SK-N-SH (cell line): ENCODE data around the gene TEX101. TPM values are rescaled to one million over a fixed set of nuclear protein-coding genes. Genes with fewer than 3 reads are reported as not detected.
A peak's percentile ranks its signal among the peaks of the same experiment; 100 is the strongest.
"Not testable (repeated sequence)": the region's sequence is repeated elsewhere in the genome, so short reads cannot be mapped to it uniquely, and the experiment has no call there.

Experiments
- CTCF ChIA-PET: fragments of 300-600, 350-600 bp; formaldehyde crosslinking; extraction: SDS; loops from one replicate; lab custom pipeline; 2021; lab: Yijun Ruan, JAX
- POLR2A ChIA-PET: fragments of 350-600 bp; sonication (Branson Sonifier 250); formaldehyde crosslinking; extraction: SDS; loops from one replicate; lab custom pipeline; 2020; ENCODE audit warnings: antibody characterized with exemption, inconsistent platforms; lab: Yijun Ruan, JAX
- DNase-seq: peaks from one replicate; pipeline ENCODE4 v3.0.0; 2012
- H2AFZ ChIP-seq: fragments of 200-600 bp; sonication (generic); 2 replicates; pipeline ENCODE4 v1.8.1; 2016; ENCODE audit warnings: antibody characterized with exemption, mild to moderate bottlenecking, low read depth
- H3F3A ChIP-seq: fragments of 200-600 bp; sonication (generic); replicated peaks from 2 replicates; pipeline ENCODE3; 2016; ENCODE audit warnings: antibody characterized with exemption, mild to moderate bottlenecking; ENCODE audit not compliant: insufficient read depth
- H3K27ac ChIP-seq, 2 experiments: fragments of 200-500 bp in 1 of 2; fragments of 200-600 bp in 1 of 2; sonication (Bioruptor generic) in 1 of 2; sonication (generic), shearing (Covaris generic) in 1 of 2; 2 replicates each; pipeline versions ENCODE4 v1.5.1 to v1.6.1; 2014 to 2016; ENCODE audit warnings: low read depth in 2 of 2, inconsistent platforms in 1 of 2, low read length in 1 of 2, mild to moderate bottlenecking in 1 of 2, mixed read lengths in 1 of 2
- H3K27me3 ChIP-seq: fragments of 200-600 bp; sonication (generic), shearing (Covaris generic); 2 replicates; pipeline ENCODE4 v1.6.1; 2016; ENCODE audit warnings: mixed run types; ENCODE audit not compliant: insufficient read depth
- H3K36me3 ChIP-seq, 2 experiments: fragments of 200-500 bp in 1 of 2; fragments of 200-600 bp in 1 of 2; sonication (Bioruptor generic) in 1 of 2; sonication (generic) in 1 of 2; replicated peaks in 1 of 2; 2 replicates each; pipeline versions ENCODE3 to v1.5.1; 2014 to 2016; ENCODE audit warnings: low read length in 1 of 2, mild to moderate bottlenecking in 1 of 2; ENCODE audit not compliant: insufficient read depth in 2 of 2, control insufficient read depth in 1 of 2
- H3K4me1 ChIP-seq, 2 experiments: fragments of 200-500 bp in 1 of 2; fragments of 200-600 bp in 1 of 2; sonication (Bioruptor generic) in 1 of 2; sonication (generic), shearing (Covaris generic) in 1 of 2; 2 replicates each; pipeline versions ENCODE4 v1.5.1 to v1.6.1; 2014 to 2016; ENCODE audit warnings: low read depth in 1 of 2, low read length in 1 of 2, mixed run types in 1 of 2; ENCODE audit not compliant: insufficient read depth in 2 of 2, control insufficient read depth in 1 of 2
- H3K4me2 ChIP-seq: fragments of 200-600 bp; sonication (generic), shearing (Covaris generic); 2 replicates; pipeline ENCODE4 v1.6.1; 2017; ENCODE audit warnings: mixed run types
- H3K4me3 ChIP-seq, 2 experiments: fragments of 200-500 bp in 1 of 2; fragments of 200-600 bp in 1 of 2; sonication (Bioruptor generic) in 1 of 2; sonication (generic), shearing (Covaris generic) in 1 of 2; 2 replicates each; pipeline versions ENCODE4 v1.5.1 to v1.8.1; 2014 to 2016; ENCODE audit warnings: low read depth in 2 of 2, inconsistent platforms in 1 of 2, low read length in 1 of 2, mild to moderate bottlenecking in 1 of 2, mixed read lengths in 1 of 2, moderate library complexity in 1 of 2
- H3K79me2 ChIP-seq: fragments of 200-600 bp; sonication (generic); 2 replicates; pipeline ENCODE4 v1.8.1; 2017; ENCODE audit warnings: mild to moderate bottlenecking; ENCODE audit not compliant: insufficient read depth
- H3K9ac ChIP-seq: fragments of 200-600 bp; sonication (generic); 2 replicates; pipeline ENCODE4 v1.6.1; 2017; ENCODE audit warnings: mixed run types
- H3K9me2 ChIP-seq: fragments of 200-600 bp; sonication (generic); 2 replicates; pipeline ENCODE4 v1.6.1; 2017; ENCODE audit warnings: mixed run types
- H3K9me3 ChIP-seq: fragments of 200-600 bp; sonication (generic); 2 replicates; pipeline ENCODE4 v1.6.1; 2017; ENCODE audit warnings: mixed run types, mild to moderate bottlenecking, moderate library complexity
- H4K20me1 ChIP-seq: fragments of 200-600 bp; sonication (generic); 2 replicates; pipeline ENCODE4 v1.6.1; 2017; ENCODE audit warnings: mild to moderate bottlenecking, mixed run types; ENCODE audit not compliant: insufficient read depth
- ELF1 ChIP-seq: IDR thresholded peaks from 2 replicates; pipeline ENCODE4 v1.4.0; 2012
- FOSL2 ChIP-seq: IDR thresholded peaks from 2 replicates; pipeline ENCODE4 v1.4.0; 2012; ENCODE audit warnings: low read depth, mild to moderate bottlenecking, moderate library complexity, borderline replicate concordance
- MXI1 ChIP-seq: IDR thresholded peaks from 2 replicates; pipeline ENCODE4 v1.6.1; 2012; ENCODE audit warnings: mild to moderate bottlenecking, low read depth, low read length, improper control_type of control experiment
- POLR2AphosphoS5 ChIP-seq: IDR thresholded peaks from 2 replicates; pipeline ENCODE4 v1.6.1; 2012; ENCODE audit warnings: low read depth, low read length
- SIN3A ChIP-seq: IDR thresholded peaks from 2 replicates; pipeline ENCODE4 v1.6.1; 2012; ENCODE audit warnings: low read depth, mild to moderate bottlenecking, low read length, moderate library complexity, borderline replicate concordance
- SMC3 ChIP-seq: IDR thresholded peaks from 2 replicates; pipeline ENCODE4 v1.6.1; 2012; ENCODE audit warnings: low read depth, low read length, improper control_type of control experiment
- TCF12 ChIP-seq: IDR thresholded peaks from 2 replicates; pipeline ENCODE4 v1.4.0; 2012
- WGBS: methylation state at CpG from one replicate; pipeline ENCODE4 v1.1.6; 2017; ENCODE audit warnings: low lambda C conversion rate; 5-methylcytosine and 5-hydroxymethylcytosine counted together
- polyA plus RNA-seq, 3 experiments: library from polyadenylated mRNA; depleted of rRNA; stranded (reverse); fragments of >200 nt; gene quantifications; 2 replicates each; pipeline ENCODE4 v1.2.3, GENCODE V29; 2012
- TF ChIP-seq, protein P1 (sequence below): IDR thresholded peaks from 2 replicates; pipeline ENCODE4 v1.4.0; 2012; ENCODE audit warnings: low read depth
- TF ChIP-seq, protein P2 (sequence below): fragments of 200-600 bp; sonication (generic); IDR thresholded peaks from 2 replicates; pipeline ENCODE4 v1.6.1; 2017; ENCODE audit warnings: antibody characterized with exemption, mild to moderate bottlenecking, moderate library complexity
- TF ChIP-seq, protein P3 (sequence below): fragments of 150-350 bp; IDR thresholded peaks from 2 replicates; pipeline ENCODE4 v1.6.1; 2017; ENCODE audit warnings: antibody characterized with exemption, low read length, low read depth, borderline replicate concordance

The TEX101 gene
- polyA plus RNA-seq, 1 of the 3 experiments (the other 2 are of a cell fraction) = 0.07 TPM

DNA sequence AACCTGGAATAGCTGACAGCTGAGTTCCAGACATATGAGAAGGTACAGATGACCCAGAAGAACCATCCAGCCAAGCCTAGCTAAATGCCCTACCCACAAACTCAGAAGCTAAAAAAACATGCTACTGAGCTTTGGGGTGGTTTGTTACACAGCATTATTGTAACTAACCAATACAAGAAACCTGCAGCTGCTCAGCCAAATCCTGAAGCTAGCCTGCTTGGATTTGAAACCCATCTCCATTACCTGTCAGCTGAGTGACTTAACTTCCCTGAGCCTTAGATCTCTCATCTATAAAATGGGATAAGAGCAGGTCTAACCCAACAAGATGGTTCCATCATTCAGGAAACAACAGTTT lies 25.0 kb downstream of the TEX101 start:
- H3K36me3 ChIP-seq = no peaks in the 10 kb centered on the region
- ChIA-PET CTCF (interaction anchor here (1.1 to 19.6 kb wide), 3 partner anchors 8 to 108 kb away, joined by 3 to 632 read pairs (median 18); partner anchors contain the start of genes ETHE1 and ZNF575), POLR2A (interaction anchor here (0.7 to 1.3 kb wide), 2 partner anchors 71 to 80 kb away, joined by 3 to 4 read pairs; no protein-coding TSS in a partner anchor)
- no peak overlapping the region for H3K4me2 ChIP-seq
- H3K9me2 ChIP-seq = no peaks in the 10 kb centered on the region
- H3K27me3 ChIP-seq = peaks cover 24% of the 10 kb centered on the region; the same call in 1 of the 2 replicates
- no peak for DNase-seq
- H3K9me3 ChIP-seq = no peaks in the 10 kb centered on the region
- peaks cover 0 to 7% of the 10 kb centered on the region in 2 experiments; a peak in 1 of 4 replicates for H3K4me1 ChIP-seq
- no peak overlapping the region for H3K4me3 ChIP-seq
- no peaks in the 10 kb centered on the region for H3K79me2 ChIP-seq
- no peak overlapping the region for H3K9ac ChIP-seq
- peaks cover 14% of the 10 kb centered on the region for H3F3A ChIP-seq
- no peak overlapping the region for H3K27ac ChIP-seq
- H4K20me1 ChIP-seq = peaks cover 3% of the 10 kb centered on the region; the same call in 1 of the 2 replicates
- no peak overlapping the region for H2AFZ ChIP-seq
- TF ChIP-seq MXI1 (no peak), TCF12 (no peak), ELF1 (no peak), SMC3 (no peak), POLR2AphosphoS5 (no peak), FOSL2 (no peak)
- TF ChIP-seq, protein P1, sequence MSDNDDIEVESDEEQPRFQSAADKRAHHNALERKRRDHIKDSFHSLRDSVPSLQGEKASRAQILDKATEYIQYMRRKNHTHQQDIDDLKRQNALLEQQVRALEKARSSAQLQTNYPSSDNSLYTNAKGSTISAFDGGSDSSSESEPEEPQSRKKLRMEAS = no peak
- TF ChIP-seq, all 33 proteins: peak for 0

DNA sequence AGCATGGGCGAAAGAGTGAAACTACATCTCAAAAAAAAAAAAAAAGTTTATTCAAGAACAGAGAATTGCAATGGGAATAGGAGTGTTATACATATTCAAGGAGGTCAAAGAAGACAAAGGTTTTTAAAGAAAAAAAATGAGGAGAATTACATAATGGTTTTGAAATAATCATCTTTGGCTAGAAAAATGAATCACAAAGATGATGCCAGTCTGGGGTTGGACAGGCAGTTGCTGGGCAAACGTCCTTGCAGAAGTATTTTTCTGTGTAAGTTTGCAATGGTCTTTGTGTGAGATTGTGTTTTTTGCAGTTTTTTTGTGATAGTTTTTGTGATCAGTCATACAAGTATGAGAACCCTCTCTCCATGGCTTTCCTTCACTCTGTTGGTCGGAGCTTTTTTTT lies 27.0 kb downstream of the TEX101 start:
- Histone ChIP-seq H3K36me3 (no peaks in the 10 kb centered on the region), H3K4me3 (no peak overlapping the region), H2AFZ (0 out of 2 replicates have a peak overlapping the region, but pooled peaks have one; percentile 42), H3K9ac (no peak overlapping the region), H3K9me2 (no peaks in the 10 kb centered on the region), H3K27me3 (peaks cover 12% of the 10 kb centered on the region; the same call in 1 of the 2 replicates), H3K4me1 (peaks cover 0 to 7% of the 10 kb centered on the region in 2 experiments; a peak in 1 of 4 replicates), H3K4me2 (no peak overlapping the region), H3K27ac (no peak overlapping the region), H4K20me1 (peaks cover 3% of the 10 kb centered on the region; the same call in 1 of the 2 replicates), H3K9me3 (no peaks in the 10 kb centered on the region), H3K79me2 (no peaks in the 10 kb centered on the region), H3F3A (peaks cover 14% of the 10 kb centered on the region)
- ChIA-PET POLR2A (no interaction called here), CTCF (interaction anchor here (1.2 to 19.6 kb wide), 2 partner anchors 9 to 83 kb away, joined by 4 to 632 read pairs; partner anchors contain the start of genes ETHE1 and ZNF575)
- 23% methylated on average over 3 of the region's 3 CpGs for WGBS
- DNase-seq = no peak
- no peak for TF ChIP-seq POLR2AphosphoS5
- TF ChIP-seq, protein P2, sequence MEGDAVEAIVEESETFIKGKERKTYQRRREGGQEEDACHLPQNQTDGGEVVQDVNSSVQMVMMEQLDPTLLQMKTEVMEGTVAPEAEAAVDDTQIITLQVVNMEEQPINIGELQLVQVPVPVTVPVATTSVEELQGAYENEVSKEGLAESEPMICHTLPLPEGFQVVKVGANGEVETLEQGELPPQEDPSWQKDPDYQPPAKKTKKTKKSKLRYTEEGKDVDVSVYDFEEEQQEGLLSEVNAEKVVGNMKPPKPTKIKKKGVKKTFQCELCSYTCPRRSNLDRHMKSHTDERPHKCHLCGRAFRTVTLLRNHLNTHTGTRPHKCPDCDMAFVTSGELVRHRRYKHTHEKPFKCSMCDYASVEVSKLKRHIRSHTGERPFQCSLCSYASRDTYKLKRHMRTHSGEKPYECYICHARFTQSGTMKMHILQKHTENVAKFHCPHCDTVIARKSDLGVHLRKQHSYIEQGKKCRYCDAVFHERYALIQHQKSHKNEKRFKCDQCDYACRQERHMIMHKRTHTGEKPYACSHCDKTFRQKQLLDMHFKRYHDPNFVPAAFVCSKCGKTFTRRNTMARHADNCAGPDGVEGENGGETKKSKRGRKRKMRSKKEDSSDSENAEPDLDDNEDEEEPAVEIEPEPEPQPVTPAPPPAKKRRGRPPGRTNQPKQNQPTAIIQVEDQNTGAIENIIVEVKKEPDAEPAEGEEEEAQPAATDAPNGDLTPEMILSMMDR = no peak
- no peak for TF ChIP-seq SMC3
- TF ChIP-seq, protein P1 = no peak
- TF ChIP-seq, protein P3, sequence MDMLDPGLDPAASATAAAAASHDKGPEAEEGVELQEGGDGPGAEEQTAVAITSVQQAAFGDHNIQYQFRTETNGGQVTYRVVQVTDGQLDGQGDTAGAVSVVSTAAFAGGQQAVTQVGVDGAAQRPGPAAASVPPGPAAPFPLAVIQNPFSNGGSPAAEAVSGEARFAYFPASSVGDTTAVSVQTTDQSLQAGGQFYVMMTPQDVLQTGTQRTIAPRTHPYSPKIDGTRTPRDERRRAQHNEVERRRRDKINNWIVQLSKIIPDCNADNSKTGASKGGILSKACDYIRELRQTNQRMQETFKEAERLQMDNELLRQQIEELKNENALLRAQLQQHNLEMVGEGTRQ = no peak
- no peak for TF ChIP-seq SIN3A

DNA sequence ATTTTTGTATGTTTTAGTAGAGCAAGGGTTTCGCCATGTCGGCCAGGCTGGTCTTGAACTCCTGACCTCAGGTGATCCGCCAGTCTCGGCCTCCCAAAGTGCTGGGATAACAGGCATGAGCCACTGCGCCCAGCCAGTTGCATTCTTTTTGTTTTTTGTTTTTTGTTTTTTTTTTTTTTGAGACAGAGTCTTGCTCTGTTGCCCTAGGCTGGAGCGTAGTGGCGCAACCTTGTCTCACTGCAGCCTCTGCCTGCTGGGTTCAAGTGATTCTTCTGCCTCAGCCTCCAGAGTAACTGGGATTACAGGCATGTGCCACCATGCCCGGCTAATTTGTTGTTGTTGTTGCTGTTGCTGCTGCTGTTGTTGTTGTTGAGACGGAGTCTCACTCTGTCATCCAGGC lies 29.4 kb downstream of the TEX101 start:
- H3K27ac ChIP-seq, H3K4me1 ChIP-seq, H2AFZ ChIP-seq, H3F3A ChIP-seq, H3K4me2 ChIP-seq, H3K36me3 ChIP-seq, H4K20me1 ChIP-seq, H3K79me2 ChIP-seq, H3K4me3 ChIP-seq, H3K9ac ChIP-seq, POLR2A ChIA-PET, H3K9me3 ChIP-seq, H3K9me2 ChIP-seq, DNase-seq: not testable (repeated sequence)
- 51% methylated on average over 9 of the region's 9 CpGs for WGBS
- H3K27me3 ChIP-seq = peaks cover 12% of the 10 kb centered on the region; the same call in 1 of the 2 replicates
- CTCF ChIA-PET = interaction anchor here (1.4 to 19.6 kb wide), 3 partner anchors 11 to 111 kb away, joined by 3 to 632 read pairs (median 7); partner anchors contain the start of genes ETHE1 and ZNF575
